HG03064 (cell line): Measurements from ENCODE around the gene FAM184A.
"Not testable (repeated sequence)": the region's sequence is repeated elsewhere in the genome, so short reads cannot be mapped to it uniquely, and the experiment has no call there.

Experiments used
- ATAC-seq: cut with Tn5 transposase; IDR thresholded peaks from one replicate; pipeline ENCODE4 v1.9.1; 2021; ENCODE audit warnings: low read depth; ENCODE audit not compliant: unreplicated experiment

FAM184A gene

GRCh38 chr6:119020597-119021561, 57.6 kb downstream of the FAM184A start:
- no peak for ATAC-seq

GRCh38 chr6:119015165-119015564, 63.3 kb downstream of the FAM184A start:
- ATAC-seq, result not testable (repeated sequence)

GRCh38 chr6:119012521-119012920, 65.9 kb downstream of the FAM184A start:
- ATAC-seq, result no peak

- not testable (repeated sequence) for ATAC-seq
Observed at GRCh38 chr6:119009266-119009665, 69.2 kb downstream of the FAM184A start.

- no peak for ATAC-seq
Observed at GRCh38 chr6:119006974-119007373, 71.5 kb downstream of the FAM184A start.

- ATAC-seq, result no peak
Observed at GRCh38 chr6:119002069-119002468, 76.4 kb downstream of the FAM184A start.

- no peak for ATAC-seq
Observed at GRCh38 chr6:118999494-119000040, 78.9 kb downstream of the FAM184A start.

GRCh38 chr6:118997426-118997825, 81.0 kb downstream of the FAM184A start:
- ATAC-seq, result not testable (repeated sequence)

- ATAC-seq, result no peak
Observed at GRCh38 chr6:118996289-118996820, 82.1 kb downstream of the FAM184A start.

- no peak for ATAC-seq
Observed at GRCh38 chr6:118993803-118994251, 84.6 kb downstream of the FAM184A start.

- ATAC-seq, result no peak
Observed at GRCh38 chr6:118993358-118993757, 85.1 kb downstream of the FAM184A start.

- no peak for ATAC-seq
Observed at GRCh38 chr6:118992186-118992795, 86.2 kb downstream of the FAM184A start.

GRCh38 chr6:118986312-118986711, 92.2 kb downstream of the FAM184A start:
- ATAC-seq, result no peak

- ATAC-seq, result no peak
Observed at GRCh38 chr6:118985123-118985830, 93.2 kb downstream of the FAM184A start.

GRCh38 chr6:118984342-118984741, 94.1 kb downstream of the FAM184A start:
- ATAC-seq, result no peak

- no peak for ATAC-seq
Observed at GRCh38 chr6:118982575-118982911, 95.9 kb downstream of the FAM184A start.

GRCh38 chr6:118981884-118982574, 96.4 kb downstream of the FAM184A start:
- no peak for ATAC-seq

- no peak for ATAC-seq
Observed at GRCh38 chr6:118980063-118980462, 98.4 kb downstream of the FAM184A start.

- no peak for ATAC-seq
Observed at GRCh38 chr6:118974790-118975189, 103.7 kb downstream of the FAM184A start.

GRCh38 chr6:118971682-118972081, 106.8 kb downstream of the FAM184A start:
- ATAC-seq, result no peak
